Ishikawa (cell line): Measurements from ENCODE around the gene STX1B.

Source experiments
- CEBPB ChIP-seq: IDR thresholded peaks from 2 replicates; pipeline ENCODE4 v1.6.1; 2012
- CREB1 ChIP-seq: IDR thresholded peaks from 2 replicates; pipeline ENCODE4 v1.6.1; 2012; ENCODE audit warnings: low read depth
- EGR1 ChIP-seq: IDR thresholded peaks from 2 replicates; pipeline ENCODE4 v1.6.1; 2012
- EP300 ChIP-seq: IDR thresholded peaks from 2 replicates; pipeline ENCODE4 v1.6.1; 2012; ENCODE audit warnings: borderline replicate concordance
- FOXM1 ChIP-seq: IDR thresholded peaks from 2 replicates; pipeline ENCODE4 v1.6.1; 2012; ENCODE audit warnings: low read depth, borderline replicate concordance
- MAX ChIP-seq: IDR thresholded peaks from 2 replicates; pipeline ENCODE4 v1.6.1; 2012
- NFIC ChIP-seq: IDR thresholded peaks from 2 replicates; pipeline ENCODE4 v1.6.1; 2012
- RAD21 ChIP-seq: IDR thresholded peaks from 2 replicates; pipeline ENCODE4 v1.6.1; 2012; ENCODE audit warnings: low read depth
- REST ChIP-seq: IDR thresholded peaks from 2 replicates; pipeline ENCODE4 v1.6.1; 2012; ENCODE audit warnings: low read depth, mild to moderate bottlenecking
- TAF1 ChIP-seq: IDR thresholded peaks from 2 replicates; pipeline ENCODE4 v1.6.1; 2012; ENCODE audit warnings: low read depth, mild to moderate bottlenecking
- TCF12 ChIP-seq: IDR thresholded peaks from 2 replicates; pipeline ENCODE4 v1.6.1; 2012; ENCODE audit warnings: low read depth
- TEAD4 ChIP-seq: IDR thresholded peaks from 2 replicates; pipeline ENCODE4 v1.6.1; 2012
- YY1 ChIP-seq: IDR thresholded peaks from 2 replicates; pipeline ENCODE4 v1.6.1; 2012; ENCODE audit warnings: low read depth
- ZBTB7A ChIP-seq: IDR thresholded peaks from 2 replicates; pipeline ENCODE4 v1.6.1; 2012; ENCODE audit warnings: low read depth
- TF ChIP-seq, protein P1 (sequence below): IDR thresholded peaks from 2 replicates; pipeline ENCODE4 v1.6.1; 2012

STX1B gene

DNA sequence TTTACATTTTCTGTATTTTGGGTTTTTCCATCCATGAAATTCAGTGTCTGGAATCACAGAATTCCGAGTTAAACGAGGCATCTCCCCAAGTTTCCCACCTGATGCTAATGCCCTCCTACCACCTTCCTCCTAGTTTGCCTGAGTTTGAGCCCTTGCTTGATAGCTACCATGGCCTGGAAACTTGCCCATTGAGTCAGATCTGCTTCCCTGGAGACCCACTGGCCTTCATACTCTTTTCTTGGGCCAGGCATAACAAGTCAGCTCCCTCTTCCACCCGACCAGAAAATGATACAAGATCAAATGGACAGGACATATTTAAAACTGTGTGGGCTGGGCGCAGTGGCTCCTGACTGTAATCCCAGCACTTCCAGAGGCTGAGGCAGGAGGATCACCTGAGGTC, 42.6 kb downstream of the STX1B start:
- TF ChIP-seq MAX (no peak), NFIC (no peak), CREB1 (no peak)
- TF ChIP-seq, protein P1, sequence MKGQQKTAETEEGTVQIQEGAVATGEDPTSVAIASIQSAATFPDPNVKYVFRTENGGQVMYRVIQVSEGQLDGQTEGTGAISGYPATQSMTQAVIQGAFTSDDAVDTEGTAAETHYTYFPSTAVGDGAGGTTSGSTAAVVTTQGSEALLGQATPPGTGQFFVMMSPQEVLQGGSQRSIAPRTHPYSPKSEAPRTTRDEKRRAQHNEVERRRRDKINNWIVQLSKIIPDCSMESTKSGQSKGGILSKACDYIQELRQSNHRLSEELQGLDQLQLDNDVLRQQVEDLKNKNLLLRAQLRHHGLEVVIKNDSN: no peak

DNA sequence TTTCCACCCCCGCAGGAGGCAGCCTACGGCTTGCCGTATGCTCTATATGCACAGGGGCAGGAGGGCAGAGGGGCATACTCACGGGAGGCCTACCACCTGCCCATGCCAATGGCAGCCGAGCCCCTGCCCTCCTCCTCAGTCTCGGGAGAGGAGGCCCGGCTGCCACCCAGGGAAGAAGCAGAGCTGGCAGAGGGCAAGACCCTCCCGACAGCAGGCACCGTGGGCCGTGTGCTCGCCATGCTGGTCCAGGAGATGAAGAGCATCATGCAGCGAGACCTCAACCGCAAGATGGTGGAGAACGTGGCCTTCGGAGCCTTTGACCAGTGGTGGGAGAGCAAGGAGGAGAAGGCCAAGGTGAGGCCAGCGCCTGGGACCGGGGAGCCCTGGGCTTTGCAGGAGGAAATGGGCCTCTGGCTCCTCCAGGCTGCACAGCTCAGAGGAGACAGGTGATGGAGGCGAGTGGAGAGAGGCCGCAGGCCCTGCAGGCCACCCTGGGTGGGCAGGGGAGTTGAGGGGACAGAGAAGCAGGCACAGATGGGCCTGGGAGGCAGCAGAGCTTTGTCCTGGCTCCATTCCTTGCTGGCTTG, 44.3 kb downstream of the STX1B start:
- TF ChIP-seq CREB1: no peak
- TF ChIP-seq EGR1: no peak
- TF ChIP-seq EP300: no peak
- TF ChIP-seq ZBTB7A: no peak
- no peak for TF ChIP-seq YY1
- no peak for TF ChIP-seq TEAD4
- TF ChIP-seq TAF1: no peak
- no peak for TF ChIP-seq FOXM1
- no peak for TF ChIP-seq REST
- TF ChIP-seq TCF12: no peak

DNA sequence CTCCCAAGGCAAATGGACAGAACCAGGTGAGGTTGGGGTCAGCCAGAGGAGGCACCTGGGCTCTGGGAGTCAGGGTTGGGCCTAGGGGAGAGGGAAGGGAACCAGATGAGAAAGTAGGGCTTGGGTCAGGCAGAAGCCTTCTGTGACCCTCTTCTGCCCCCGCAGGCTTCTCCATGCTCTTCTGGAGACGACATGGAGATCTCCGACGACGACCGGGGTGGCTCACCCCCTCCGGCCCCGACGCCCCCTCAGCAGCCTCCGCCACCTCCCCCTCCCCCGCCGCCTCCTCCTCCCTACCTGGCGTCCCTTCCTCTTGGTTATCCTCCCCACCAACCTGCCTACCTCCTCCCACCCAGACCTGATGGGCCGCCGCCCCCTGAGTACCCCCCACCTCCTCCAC, 45.0 kb downstream of the STX1B start:
- TF ChIP-seq REST: no peak
- TF ChIP-seq EP300: no peak
- no peak for TF ChIP-seq NFIC
- no peak for TF ChIP-seq TCF12
- TF ChIP-seq, protein P1: no peak
- no peak for TF ChIP-seq ZBTB7A
- no peak for TF ChIP-seq FOXM1
- TF ChIP-seq TAF1: no peak
- no peak for TF ChIP-seq RAD21
- TF ChIP-seq CREB1: no peak
- no peak for TF ChIP-seq TEAD4
- TF ChIP-seq CEBPB: no peak
- TF ChIP-seq MAX: no peak
- no peak for TF ChIP-seq EGR1
- TF ChIP-seq YY1: no peak

GRCh38 chr16:30964574-30965226, 45.7 kb downstream of the STX1B start:
- TF ChIP-seq EP300 (no peak), EGR1 (no peak), RAD21 (no peak), MAX (no peak), CREB1 (no peak), NFIC (no peak), YY1 (no peak), TCF12 (no peak), REST (no peak), TEAD4 (no peak), ZBTB7A (no peak), FOXM1 (no peak), CEBPB (no peak), TAF1 (no peak)
- TF ChIP-seq, protein P1: no peak
